ENCODE measurements around the gene NR2F1-AS1.

Gene NR2F1-AS1

GRCh38 chr5:93591323-93591945, 10.4 kb upstream of the NR2F1-AS1 start:
- in situ Hi-C loops (cut with HindIII; ENCODE audit: low sequenced_read_pairs) = no loop called here

- in situ Hi-C loops (cut with HindIII; ENCODE audit: low sequenced_read_pairs) = no loop called here
Observed at GRCh38 chr5:93590493-93590892, 9.5 kb upstream of the NR2F1-AS1 start.

- in situ Hi-C loops (cut with HindIII; ENCODE audit: low sequenced_read_pairs) = no loop called here
Observed at GRCh38 chr5:93589829-93590215, 8.8 kb upstream of the NR2F1-AS1 start.

GRCh38 chr5:93589152-93589828, 8.3 kb upstream of the NR2F1-AS1 start:
- in situ Hi-C loops (cut with HindIII; ENCODE audit: low sequenced_read_pairs) = no loop called here

- in situ Hi-C loops (cut with HindIII; ENCODE audit: low sequenced_read_pairs) = no loop called here
Observed at GRCh38 chr5:93588352-93589151, 7.5 kb upstream of the NR2F1-AS1 start.

GRCh38 chr5:93587597-93588351, 6.8 kb upstream of the NR2F1-AS1 start:
- in situ Hi-C loops (cut with HindIII; ENCODE audit: low sequenced_read_pairs) = no loop called here

- in situ Hi-C loops (cut with HindIII; ENCODE audit: low sequenced_read_pairs) = no loop called here
Observed at GRCh38 chr5:93586736-93587596, 5.9 kb upstream of the NR2F1-AS1 start.

- in situ Hi-C loops (cut with HindIII; ENCODE audit: low sequenced_read_pairs) = no loop called here
Observed at GRCh38 chr5:93585767-93586385, 4.9 kb upstream of the NR2F1-AS1 start.

- in situ Hi-C loops (cut with HindIII; ENCODE audit: low sequenced_read_pairs) = no loop called here
Observed at GRCh38 chr5:93585041-93585766, 4.2 kb upstream of the NR2F1-AS1 start.

- in situ Hi-C loops (cut with HindIII; ENCODE audit: low sequenced_read_pairs) = no loop called here
Observed at GRCh38 chr5:93584596-93585040, 3.6 kb upstream of the NR2F1-AS1 start.

- in situ Hi-C loops (cut with HindIII; ENCODE audit: low sequenced_read_pairs) = no loop called here
Observed at GRCh38 chr5:93583768-93584595, 3.0 kb upstream of the NR2F1-AS1 start.

- in situ Hi-C loops (cut with HindIII; ENCODE audit: low sequenced_read_pairs) = no loop called here
Observed at GRCh38 chr5:93583439-93583767, 2.4 kb upstream of the NR2F1-AS1 start.

GRCh38 chr5:93582677-93583438, 1.8 kb upstream of the NR2F1-AS1 start, which contains the start of gene NR2F1:
Gene NR2F1, plus strand, starts transcription at chr5:93583222. Its CDS starts 1,802 bp downstream, at chr5:93585024.
- in situ Hi-C loops (cut with HindIII; ENCODE audit: low sequenced_read_pairs) = no loop called here

GRCh38 chr5:93582167-93582462, 1.1 kb upstream of the NR2F1-AS1 start:
- in situ Hi-C loops (cut with HindIII; ENCODE audit: low sequenced_read_pairs) = no loop called here

- in situ Hi-C loops (cut with HindIII; ENCODE audit: low sequenced_read_pairs) = no loop called here
Observed at GRCh38 chr5:93580063-93580926, 724 bp downstream of the NR2F1-AS1 start.

- in situ Hi-C loops (cut with HindIII; ENCODE audit: low sequenced_read_pairs) = no loop called here
Observed at GRCh38 chr5:93579692-93580062, 1.3 kb downstream of the NR2F1-AS1 start.
